Suppressor macrophage treated with lipopolysaccharide for 4 hours (primary cell): ENCODE measurements around the gene ROM1.
"Not testable (repeated sequence)": the region's sequence is repeated elsewhere in the genome, so short reads cannot be mapped to it uniquely, and the experiment has no call there.

Experiments used
- DNase-seq: peaks from one replicate; pipeline ENCODE4 v3.0.0-alpha.2; 2020

Gene ROM1

GRCh38 chr11:62610814-62611704, 2.0 kb upstream of the ROM1 start:
- DNase-seq: no peak

- DNase-seq: peak; percentile 35
These were observed 1.2 kb upstream of the ROM1 start for GRCh38 chr11:62611705-62612365.

- DNase-seq: no peak
These were observed 278 bp downstream of the ROM1 start for GRCh38 chr11:62613291-62613778.

GRCh38 chr11:62614275-62614674, 1.2 kb downstream of the ROM1 start:
- DNase-seq: no peak

- DNase-seq: no peak
These were observed 2.5 kb downstream of the ROM1 start for GRCh38 chr11:62615521-62615920.

- DNase-seq: not testable (repeated sequence)
These were observed 3.9 kb downstream of the ROM1 start for GRCh38 chr11:62616957-62617356.

- no peak for DNase-seq
These were observed 8.0 kb downstream of the ROM1 start for GRCh38 chr11:62621027-62621566.

GRCh38 chr11:62621567-62622470, 8.8 kb downstream of the ROM1 start, which contains the start of gene B3GAT3:
Gene B3GAT3, minus strand, starts transcription at chr11:62621986. Its CDS starts 39 bp downstream, at chr11:62621947.
- peak; percentile 99 for DNase-seq

- no peak for DNase-seq
These were observed 9.5 kb downstream of the ROM1 start for GRCh38 chr11:62622476-62623089.

- DNase-seq: no peak
These were observed 14.7 kb downstream of the ROM1 start for GRCh38 chr11:62627713-62628112.

- no peak for DNase-seq
These were observed 19.4 kb downstream of the ROM1 start for GRCh38 chr11:62632492-62632891.

GRCh38 chr11:62644220-62644619, 31.2 kb downstream of the ROM1 start:
- DNase-seq: no peak

GRCh38 chr11:62645671-62645945, 32.6 kb downstream of the ROM1 start:
- peak; percentile 8 for DNase-seq

GRCh38 chr11:62645946-62646824, 33.1 kb downstream of the ROM1 start, which contains the start of gene GANAB:
Gene GANAB, minus strand, starts transcription at chr11:62646613. Its CDS starts 14 bp downstream, at chr11:62646599.
- DNase-seq: peak; percentile 99

GRCh38 chr11:62646825-62647608, 34.0 kb downstream of the ROM1 start:
- DNase-seq: no peak

- DNase-seq: no peak
These were observed 34.5 kb downstream of the ROM1 start for GRCh38 chr11:62647609-62648005.

- DNase-seq: no peak
These were observed 35.3 kb downstream of the ROM1 start for GRCh38 chr11:62648185-62648966.

GRCh38 chr11:62648967-62649364, 35.9 kb downstream of the ROM1 start:
- no peak for DNase-seq

- no peak for DNase-seq
These were observed 36.4 kb downstream of the ROM1 start for GRCh38 chr11:62649486-62649885.
